Activated CD4-positive, alpha-beta memory T cell treated with anti-CD3 and anti-CD28 coated beads for 36 hours (primary cell): ENCODE measurements around the gene TEX55. TPM values are rescaled to one million over a fixed set of nuclear protein-coding genes. Genes with fewer than 3 reads are reported as not detected.
"Not testable (repeated sequence)": the region's sequence is repeated elsewhere in the genome, so short reads cannot be mapped to it uniquely, and the experiment has no call there.

Source experiments
- CTCF ChIA-PET: fragments of 350-600 bp; sonication (Branson Sonifier 250); formaldehyde crosslinking; loops from one replicate; lab custom pipeline; 2021; ENCODE audit warnings: antibody characterized with exemption, inconsistent platforms; lab: Charles Lee
- POLR2A ChIA-PET: fragments of 350-600 bp; sonication (Branson Sonifier 250); formaldehyde crosslinking; loops from one replicate; lab custom pipeline; 2021; ENCODE audit warnings: antibody characterized with exemption; lab: Charles Lee
- DNase-seq: peaks from one replicate; pipeline ENCODE4 v3.0.0-alpha.2; 2020
- H3K27ac Mint-ChIP-seq: one replicate; pipeline ENCODE4 v1.8.0; 2021; ENCODE audit warnings: mixed read lengths
- H3K27me3 Mint-ChIP-seq: one replicate; pipeline ENCODE4 v1.8.0; 2021; ENCODE audit warnings: mixed read lengths
- H3K36me3 Mint-ChIP-seq: one replicate; pipeline ENCODE4 v1.8.0; 2021; ENCODE audit warnings: mixed read lengths
- H3K4me1 Mint-ChIP-seq: one replicate; pipeline ENCODE4 v1.8.0; 2021; ENCODE audit warnings: low read depth, mixed read lengths
- H3K4me3 Mint-ChIP-seq: one replicate; pipeline ENCODE4 v1.8.0; 2021; ENCODE audit warnings: mild to moderate bottlenecking, mixed read lengths
- H3K9me3 Mint-ChIP-seq: one replicate; pipeline ENCODE4 v1.8.0; 2021; ENCODE audit warnings: mixed read lengths
- intact Hi-C: fragments of 100-400 bp; cut with micrococcal nuclease; formaldehyde crosslinking; loops from one replicate; pipeline ENCODE4 v1.15.1; 2023
- total RNA-seq, 2 experiments: library from RNA; stranded (reverse); gene quantifications; one replicate each; pipeline ENCODE4 v1.2.3, GENCODE V29; 2021

TEX55 gene
- total RNA-seq, 2 experiments from 2014 or later = not detected

DNA sequence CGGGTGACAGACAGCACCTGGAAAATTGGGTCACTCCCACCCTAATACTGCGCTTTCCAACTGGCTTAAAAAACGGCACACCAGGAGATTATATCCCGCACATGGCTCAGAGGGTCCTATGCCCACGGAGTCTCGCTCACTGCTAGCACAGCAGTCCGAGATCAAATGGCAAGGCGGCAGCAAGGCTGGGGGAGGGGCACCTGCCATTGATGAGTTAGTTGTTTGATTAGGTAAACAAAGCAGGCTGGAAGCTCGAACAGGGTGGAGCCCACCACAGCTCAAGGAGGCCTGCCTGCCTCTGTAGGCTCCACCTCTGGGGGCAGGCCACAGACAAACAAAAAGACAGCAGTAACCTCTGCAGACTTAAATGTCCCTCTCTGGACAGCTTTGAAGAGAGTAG lies 18.8 kb downstream of the TEX55 start:
- H3K27me3 Mint-ChIP-seq, H3K4me3 Mint-ChIP-seq, CTCF ChIA-PET, POLR2A ChIA-PET, H3K36me3 Mint-ChIP-seq, H3K9me3 Mint-ChIP-seq, intact Hi-C loops, H3K27ac Mint-ChIP-seq, H3K4me1 Mint-ChIP-seq, DNase-seq: not testable (repeated sequence)

DNA sequence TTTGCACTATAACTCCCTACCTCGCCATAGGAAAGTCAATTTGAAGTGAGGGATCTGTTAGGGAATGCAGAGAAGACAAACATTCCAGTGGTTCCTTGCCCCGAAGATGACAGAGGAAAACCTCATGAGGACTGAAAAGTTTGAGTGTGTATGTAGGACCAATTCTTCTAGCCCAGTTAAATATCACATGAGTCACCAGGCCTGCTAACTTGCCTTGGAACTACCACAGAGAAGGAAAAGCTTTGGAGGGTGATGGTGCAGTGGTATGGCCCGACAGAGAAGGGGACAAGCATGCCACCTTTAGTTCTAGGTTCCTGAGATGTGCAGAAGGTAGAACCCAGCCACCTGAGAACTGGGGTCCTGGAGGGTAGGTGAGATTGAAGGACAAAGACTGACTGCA lies 24.9 kb downstream of the TEX55 start:
- H3K27me3 Mint-ChIP-seq = no peaks in the 10 kb centered on the region
- no peak for DNase-seq
- no peaks in the 10 kb centered on the region for H3K9me3 Mint-ChIP-seq
- H3K4me1 Mint-ChIP-seq = no peaks in the 10 kb centered on the region
- CTCF ChIA-PET = no interaction called here
- POLR2A ChIA-PET = no interaction called here
- H3K36me3 Mint-ChIP-seq = no peaks in the 10 kb centered on the region
- H3K27ac Mint-ChIP-seq = no peak overlapping the region
- intact Hi-C loops = no loop called here
- no peak overlapping the region for H3K4me3 Mint-ChIP-seq

DNA sequence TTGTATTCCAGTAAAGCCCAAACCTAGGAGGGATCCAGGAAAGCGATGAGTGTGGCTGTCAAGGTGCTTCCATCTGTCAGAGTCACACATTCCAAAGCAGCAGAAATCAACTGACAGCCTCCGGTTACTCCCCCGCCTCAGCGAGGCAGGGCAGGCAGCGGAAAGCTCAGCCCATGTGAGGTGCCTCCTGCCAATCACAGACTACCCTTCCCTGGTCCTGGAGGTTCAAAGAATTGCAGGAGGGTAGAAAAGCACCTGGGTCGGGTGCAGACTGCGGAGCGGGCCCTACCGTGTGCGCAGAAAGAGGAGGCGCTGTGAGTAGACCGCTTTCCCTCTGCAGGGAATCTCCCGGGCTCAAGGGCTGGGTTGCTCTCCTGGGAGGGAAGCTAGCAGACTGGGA lies 27.4 kb downstream of the TEX55 start, which contains the start of gene UPK1B:
Gene UPK1B (plus strand): TSS at position 274 of the 400 bp plus-strand sequence. CDS start 13,144 bp downstream, outside the sequence.
- Mint-ChIP-seq H3K4me1 (no peaks in the 10 kb centered on the region), H3K36me3 (no peaks in the 10 kb centered on the region), H3K4me3 (no peak within 1 kb of the TSS), H3K27ac (no peak within 1 kb of the TSS), H3K9me3 (no peaks in the 10 kb centered on the region), H3K27me3 (peaks cover 2% of the 10 kb centered on the region)
- intact Hi-C loops = no loop called here
- CTCF ChIA-PET = no interaction called here
- no peak for DNase-seq
- POLR2A ChIA-PET = no interaction called here

DNA sequence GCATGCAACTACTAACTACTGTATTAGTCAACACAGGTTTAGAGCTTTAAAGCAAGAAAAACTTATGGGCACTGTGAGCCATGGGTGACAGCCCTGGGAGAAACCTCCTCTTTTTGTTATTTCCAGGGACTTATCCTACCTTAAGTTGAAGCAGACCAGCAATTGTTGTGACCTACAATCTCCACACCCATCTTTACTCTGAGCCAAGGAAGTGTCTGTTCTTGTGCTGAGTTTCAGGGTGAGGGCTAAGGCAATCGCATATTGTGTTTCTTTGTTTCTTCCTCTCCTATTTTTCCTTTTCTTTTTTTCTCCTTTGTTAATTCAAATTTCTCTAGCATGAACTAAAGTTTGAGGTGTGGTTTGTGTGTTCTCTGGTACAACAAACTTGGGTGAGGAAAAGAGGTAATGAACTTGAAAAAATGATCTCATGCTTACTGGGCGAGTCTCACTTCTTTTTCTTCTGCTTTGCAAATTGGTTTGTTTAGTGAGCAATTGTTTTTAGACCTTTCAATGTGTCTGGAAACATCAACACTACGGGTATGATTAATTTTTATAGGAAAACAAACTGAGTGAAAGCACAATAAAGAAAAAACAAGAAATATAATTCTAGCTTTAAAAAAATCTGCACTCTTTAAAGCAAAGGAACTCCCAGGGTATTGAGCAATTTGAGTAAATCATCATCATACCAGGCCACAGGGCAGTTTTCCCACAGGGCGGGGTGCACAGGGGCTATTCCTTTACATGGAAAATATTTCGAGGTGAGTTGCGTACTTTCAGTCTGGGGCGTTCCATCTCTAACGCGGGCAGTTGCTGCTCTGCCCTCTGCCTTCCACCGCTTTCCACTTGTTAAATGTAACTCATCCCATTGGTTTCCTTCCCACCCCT lies 30.1 kb downstream of the TEX55 start:
- ChIA-PET CTCF (no interaction called here), POLR2A (no interaction called here)
- Mint-ChIP-seq H3K4me3 (no peak overlapping the region), H3K9me3 (no peaks in the 10 kb centered on the region), H3K4me1 (no peaks in the 10 kb centered on the region), H3K27me3 (peaks cover 2% of the 10 kb centered on the region), H3K27ac (no peak overlapping the region), H3K36me3 (no peaks in the 10 kb centered on the region)
- intact Hi-C loops = no loop called here
- DNase-seq = no peak

DNA sequence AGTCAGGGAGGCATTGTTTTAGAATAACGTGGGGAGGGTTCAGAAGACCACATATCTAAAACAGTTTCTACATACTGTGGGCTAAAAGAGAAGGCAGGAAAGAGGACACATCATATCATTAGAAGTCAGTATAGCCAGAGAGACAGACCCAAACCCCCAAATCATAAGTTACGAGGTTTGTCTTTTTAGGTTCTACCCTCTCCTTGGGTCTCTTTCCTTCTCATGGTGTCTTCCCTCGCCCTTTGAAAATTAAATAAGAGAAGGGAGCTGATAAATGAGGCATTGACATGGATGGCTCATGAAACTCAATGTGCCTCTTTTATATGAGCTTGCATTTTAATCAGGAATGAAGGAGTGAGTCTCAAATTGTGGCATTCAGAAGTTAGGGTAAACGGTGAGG lies 30.8 kb downstream of the TEX55 start:
- Mint-ChIP-seq H3K4me3 (no peak overlapping the region), H3K27ac (no peak overlapping the region), H3K36me3 (no peaks in the 10 kb centered on the region), H3K27me3 (peaks cover 2% of the 10 kb centered on the region), H3K4me1 (no peaks in the 10 kb centered on the region), H3K9me3 (no peaks in the 10 kb centered on the region)
- no peak for DNase-seq
- POLR2A ChIA-PET = no interaction called here
- CTCF ChIA-PET = no interaction called here
- intact Hi-C loops = no loop called here

DNA sequence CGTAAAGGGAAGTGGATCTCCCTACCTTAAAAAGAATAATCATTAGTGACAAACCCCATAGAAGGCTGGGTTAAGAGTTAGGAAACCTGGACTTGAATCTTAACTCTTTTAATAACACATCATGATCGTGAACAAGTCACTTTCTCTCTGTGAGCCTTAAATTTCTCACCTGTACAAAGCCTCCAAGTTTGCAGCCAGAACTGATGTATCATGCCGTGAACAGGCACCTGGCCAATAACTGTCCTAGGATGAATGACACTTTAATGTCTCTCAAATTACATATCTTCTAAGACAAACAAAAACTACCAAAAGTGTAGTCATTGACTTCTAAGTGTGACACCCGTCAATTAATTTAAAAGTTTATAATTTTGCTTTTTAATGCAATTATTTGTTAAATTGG lies 31.4 kb downstream of the TEX55 start:
- intact Hi-C loops = no loop called here
- Mint-ChIP-seq H3K9me3 (no peaks in the 10 kb centered on the region), H3K4me1 (no peaks in the 10 kb centered on the region), H3K27ac (no peak overlapping the region), H3K27me3 (peaks cover 2% of the 10 kb centered on the region), H3K36me3 (no peaks in the 10 kb centered on the region), H3K4me3 (no peak overlapping the region)
- POLR2A ChIA-PET = no interaction called here
- no peak for DNase-seq
- CTCF ChIA-PET = no interaction called here

DNA sequence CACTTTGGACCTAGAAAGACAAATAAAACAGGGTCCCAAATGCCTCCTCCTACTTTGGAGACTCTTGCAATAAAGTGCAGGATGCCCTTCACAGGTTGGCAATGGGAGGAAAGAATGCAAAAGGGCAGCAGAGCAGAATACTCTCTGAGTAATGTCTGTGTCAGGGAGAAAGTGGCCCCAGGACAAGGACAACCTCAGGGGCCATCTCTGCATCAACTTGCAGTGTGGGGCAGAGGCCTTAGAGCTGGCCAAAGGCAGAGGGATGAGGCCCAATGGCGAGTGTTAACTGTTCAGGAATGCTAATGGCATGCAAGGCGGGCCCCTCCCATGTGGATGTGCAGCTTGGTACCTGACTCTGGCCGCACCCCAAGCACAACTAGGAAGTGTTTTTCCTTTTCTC lies 35.8 kb downstream of the TEX55 start:
- POLR2A ChIA-PET = no interaction called here
- H3K9me3 Mint-ChIP-seq = no peaks in the 10 kb centered on the region
- intact Hi-C loops = no loop called here
- H3K4me3 Mint-ChIP-seq = no peak overlapping the region
- H3K27me3 Mint-ChIP-seq = peaks cover 2% of the 10 kb centered on the region
- CTCF ChIA-PET = no interaction called here
- no peak overlapping the region for H3K27ac Mint-ChIP-seq
- H3K4me1 Mint-ChIP-seq = peaks cover 10% of the 10 kb centered on the region
- no peak for DNase-seq
- H3K36me3 Mint-ChIP-seq = no peaks in the 10 kb centered on the region

DNA sequence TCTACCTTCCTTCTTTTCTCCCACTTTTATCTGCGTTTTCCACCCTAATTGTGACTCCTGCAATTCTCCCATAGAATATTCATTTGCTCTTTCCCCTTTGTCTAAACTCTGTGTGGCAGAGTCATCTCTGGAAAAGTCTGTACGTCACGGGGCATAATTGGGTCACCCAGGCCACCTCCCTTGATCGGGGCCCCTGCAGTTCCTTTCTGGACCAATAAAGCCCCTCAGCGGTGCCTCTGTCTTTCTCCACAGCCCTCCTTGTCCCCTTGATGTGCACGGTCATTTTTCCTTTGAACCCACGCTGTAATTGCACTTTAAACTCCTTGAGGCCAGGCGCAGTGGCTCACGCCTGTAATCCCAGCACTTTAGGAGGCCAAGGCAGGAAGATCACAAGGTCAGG lies 38.1 kb downstream of the TEX55 start:
- intact Hi-C loops = no loop called here
- peak overlapping the region; percentile 19 for H3K27ac Mint-ChIP-seq
- no peaks in the 10 kb centered on the region for H3K27me3 Mint-ChIP-seq
- no peaks in the 10 kb centered on the region for H3K9me3 Mint-ChIP-seq
- H3K36me3 Mint-ChIP-seq = no peaks in the 10 kb centered on the region
- no peak overlapping the region for H3K4me3 Mint-ChIP-seq
- POLR2A ChIA-PET = no interaction called here
- DNase-seq = peak; percentile 18
- CTCF ChIA-PET = interaction anchor here (1.2 kb wide), 1 partner anchor 57 kb away, joined by 3 read pairs; no protein-coding TSS in a partner anchor
- H3K4me1 Mint-ChIP-seq = peaks cover 10% of the 10 kb centered on the region

DNA sequence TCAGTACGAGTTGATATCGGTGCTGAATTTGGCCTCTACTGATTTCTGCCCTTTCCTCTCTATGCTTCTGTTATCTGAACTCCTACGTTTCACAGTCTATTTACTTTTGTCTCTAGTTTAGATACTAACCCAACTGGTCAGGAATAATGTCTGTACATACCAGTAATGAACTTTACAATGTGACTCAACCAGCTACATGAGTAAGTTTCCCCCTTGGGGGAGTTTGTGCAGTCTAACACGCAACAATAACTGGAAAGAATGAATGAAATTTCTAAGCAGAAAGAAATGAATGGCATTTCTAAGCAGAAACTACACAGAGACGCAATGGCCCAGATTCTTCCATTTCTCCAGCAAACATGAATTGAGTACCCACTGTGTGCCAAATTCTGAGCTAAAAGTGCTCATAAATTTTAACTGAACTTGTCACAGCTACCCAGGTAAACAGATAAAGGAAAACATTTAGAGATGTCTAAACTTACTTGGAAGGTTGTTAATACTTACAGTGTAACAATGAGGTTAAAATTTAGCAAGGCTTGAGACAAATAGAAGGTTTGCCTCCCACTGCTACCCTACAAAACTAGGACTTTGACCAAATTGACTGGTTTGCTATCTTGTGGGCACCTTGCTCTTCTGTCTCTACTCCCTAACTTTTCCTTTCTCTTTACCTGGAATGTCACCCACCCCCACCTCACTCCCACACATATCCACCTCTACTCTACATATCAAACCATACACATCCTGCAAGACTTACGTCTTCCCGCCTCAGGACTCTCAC lies 39.0 kb downstream of the TEX55 start:
- intact Hi-C loops = no loop called here
- no peaks in the 10 kb centered on the region for H3K27me3 Mint-ChIP-seq
- no peak overlapping the region for H3K4me3 Mint-ChIP-seq
- DNase-seq = no peak
- ChIA-PET POLR2A (no interaction called here), CTCF (interaction anchor here (1.2 kb wide), 1 partner anchor 56 kb away, joined by 3 read pairs; no protein-coding TSS in a partner anchor)
- H3K36me3 Mint-ChIP-seq = no peaks in the 10 kb centered on the region
- H3K27ac Mint-ChIP-seq = peak overlapping the region; percentile 30
- no peaks in the 10 kb centered on the region for H3K9me3 Mint-ChIP-seq
- peaks cover 10% of the 10 kb centered on the region for H3K4me1 Mint-ChIP-seq

DNA sequence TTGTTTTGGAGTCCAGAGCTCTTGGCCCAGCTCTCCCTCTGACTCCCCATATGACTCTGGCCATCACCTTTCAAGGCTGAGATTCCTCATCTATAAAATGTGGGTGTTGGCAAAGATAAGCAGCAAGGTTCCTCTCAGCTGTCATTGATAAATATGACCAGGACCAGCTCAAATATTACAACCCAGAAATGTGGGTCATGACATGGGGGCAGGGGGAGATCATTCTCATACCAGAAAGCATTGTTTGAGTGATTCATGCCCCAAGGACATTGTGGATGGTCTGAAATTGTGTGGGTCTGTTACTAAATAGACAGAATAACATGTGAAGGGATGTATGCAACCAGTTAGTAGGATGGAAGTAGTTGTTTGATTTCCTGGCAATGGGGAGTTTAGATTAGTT lies 41.3 kb downstream of the TEX55 start:
- Mint-ChIP-seq H3K27me3 (no peaks in the 10 kb centered on the region), H3K36me3 (no peaks in the 10 kb centered on the region), H3K9me3 (no peaks in the 10 kb centered on the region), H3K27ac (no peak overlapping the region), H3K4me3 (no peak overlapping the region), H3K4me1 (peaks cover 10% of the 10 kb centered on the region)
- intact Hi-C loops = no loop called here
- POLR2A ChIA-PET = interaction anchor here (1.1 to 1.2 kb wide), 2 partner anchors 17 to 32 kb away, joined by 3 to 4 read pairs; no protein-coding TSS in a partner anchor
- CTCF ChIA-PET = no interaction called here
- DNase-seq = no peak

DNA sequence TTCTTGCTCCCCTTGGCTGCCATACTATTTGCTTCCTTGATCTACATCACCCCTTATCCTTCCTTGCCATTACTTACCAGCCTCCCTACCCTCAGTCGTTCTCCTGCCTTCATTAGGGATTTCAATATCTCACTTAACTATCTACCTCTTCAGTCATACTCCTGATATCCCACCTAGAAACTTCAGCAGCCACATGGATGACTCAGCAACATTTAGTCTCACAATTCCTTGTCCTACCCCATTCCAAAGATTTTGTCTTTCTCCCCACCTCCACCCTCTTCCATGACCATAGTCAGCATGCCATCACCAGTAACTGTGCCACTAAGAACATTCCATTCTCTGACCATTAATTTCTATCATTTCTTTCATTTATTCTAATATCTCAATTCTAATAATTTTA lies 45.8 kb downstream of the TEX55 start:
- Mint-ChIP-seq H3K9me3 (no peaks in the 10 kb centered on the region), H3K27ac (no peak overlapping the region), H3K4me1 (no peaks in the 10 kb centered on the region), H3K27me3 (peaks cover 3% of the 10 kb centered on the region), H3K36me3 (no peaks in the 10 kb centered on the region), H3K4me3 (no peak overlapping the region)
- no peak for DNase-seq
- POLR2A ChIA-PET = no interaction called here
- CTCF ChIA-PET = interaction anchor here (0.5 kb wide), 1 partner anchor 235 kb away, joined by 3 read pairs; no protein-coding TSS in a partner anchor
- intact Hi-C loops = no loop called here
